Neural cell (in vitro differentiated cells): ENCODE measurements around the gene KRT85. TPM values are rescaled to one million over a fixed set of nuclear protein-coding genes. Genes with fewer than 3 reads are reported as not detected.

ENCODE experiments used
- H2AFZ ChIP-seq: fragments of 200-600, 300-800 bp; sonication (generic), shearing (Covaris generic); 2 replicates; pipeline ENCODE4 v1.6.0; 2014; ENCODE audit warnings: low read depth, mild to moderate bottlenecking, antibody characterized with exemption, low read length, moderate library complexity
- H3F3A ChIP-seq: fragments of 200-600 bp; shearing (Covaris generic); 2 replicates; pipeline ENCODE4 v1.6.1; 2016; ENCODE audit warnings: mild to moderate bottlenecking, moderate library complexity, mixed read lengths, antibody characterized with exemption, low read length; ENCODE audit not compliant: insufficient read depth, poor library complexity, severe bottlenecking
- H3K27ac ChIP-seq: fragments of 200-600, 300-800 bp; sonication (generic), shearing (Covaris generic); 2 replicates; pipeline ENCODE4 v1.5.1; 2014; ENCODE audit warnings: mild to moderate bottlenecking, low read length, moderate library complexity
- H3K27me3 ChIP-seq: fragments of 300-800, 200-600 bp; sonication (generic), shearing (Covaris generic); 2 replicates; pipeline ENCODE4 v1.6.0; 2014; ENCODE audit warnings: mild to moderate bottlenecking, low read depth, low read length, moderate library complexity; ENCODE audit not compliant: insufficient read depth
- H3K36me3 ChIP-seq: fragments of 300-800, 200-600 bp; sonication (generic), shearing (Covaris generic); 2 replicates; pipeline ENCODE4 v1.5.1; 2014; ENCODE audit warnings: mild to moderate bottlenecking, antibody characterized with exemption, low read length, moderate library complexity; ENCODE audit not compliant: insufficient read depth
- H3K4me2 ChIP-seq: fragments of 300-800, 200-600 bp; sonication (generic), shearing (Covaris generic); 2 replicates; pipeline ENCODE4 v1.6.0; 2014; ENCODE audit warnings: mild to moderate bottlenecking, low read length
- H3K4me3 ChIP-seq: fragments of 300-800, 200-600 bp; sonication (generic), shearing (Covaris generic); 2 replicates; pipeline ENCODE4 v1.5.1; 2014; ENCODE audit warnings: mild to moderate bottlenecking, low read length, moderate library complexity
- H3K79me2 ChIP-seq: fragments of 200-600 bp; shearing (Covaris generic); replicated peaks from 2 replicates; pipeline ENCODE4 v1.6.0; 2014; ENCODE audit warnings: mild to moderate bottlenecking, low read length, moderate library complexity; ENCODE audit not compliant: insufficient read depth
- H3K9ac ChIP-seq: fragments of 300-800, 200-600 bp; sonication (generic), shearing (Covaris generic); 2 replicates; pipeline ENCODE4 v1.6.1; 2016; ENCODE audit warnings: mild to moderate bottlenecking, low read length, mixed read lengths
- H3K9me2 ChIP-seq: fragments of 200-600 bp; shearing (Covaris generic); 2 replicates; pipeline ENCODE4 v1.6.1; 2016; ENCODE audit warnings: mild to moderate bottlenecking, low read length, mixed read lengths; ENCODE audit not compliant: insufficient read depth
- H3K9me3 ChIP-seq: fragments of 200-600, 300-800 bp; sonication (generic), shearing (Covaris generic); 2 replicates; pipeline ENCODE4 v1.6.1; 2016; ENCODE audit warnings: mild to moderate bottlenecking, mixed run types, low read length, moderate library complexity, mixed read lengths
- H4K20me1 ChIP-seq: fragments of 200-600 bp; shearing (Covaris generic); 2 replicates; pipeline ENCODE4 v1.6.1; 2016; ENCODE audit warnings: mild to moderate bottlenecking, mixed run types; ENCODE audit not compliant: insufficient read depth
- EP300 ChIP-seq: fragments of 450-650 bp; conservative IDR thresholded peaks from 2 replicates; pipeline ENCODE4 v1.6.1; 2014; ENCODE audit warnings: antibody characterized with exemption, mild to moderate bottlenecking, moderate library complexity; ENCODE audit not compliant: poor library complexity, severe bottlenecking
- EZH2 ChIP-seq: fragments of 200-600, 300-800 bp; shearing (Covaris generic), sonication (generic); IDR thresholded peaks from 2 replicates; pipeline ENCODE4 v1.6.1; 2014; ENCODE audit warnings: antibody characterized with exemption, low read length, borderline replicate concordance, mild to moderate bottlenecking; ENCODE audit not compliant: insufficient read depth, poor library complexity, severe bottlenecking
- MXI1 ChIP-seq: fragments of 450-650 bp; conservative IDR thresholded peaks from 2 replicates; pipeline ENCODE4 v1.6.1; 2014; ENCODE audit warnings: antibody characterized with exemption, mild to moderate bottlenecking; ENCODE audit not compliant: poor library complexity, severe bottlenecking
- POLR2AphosphoS5 ChIP-seq: IDR thresholded peaks from 2 replicates; pipeline ENCODE4 v1.6.1; 2012
- RAD21 ChIP-seq: fragments of 450-650 bp; conservative IDR thresholded peaks from 2 replicates; pipeline ENCODE4 v1.6.1; 2014; ENCODE audit warnings: antibody characterized with exemption, mild to moderate bottlenecking, moderate library complexity
- SMC3 ChIP-seq: fragments of 450-650 bp; conservative IDR thresholded peaks from 2 replicates; pipeline ENCODE4 v1.6.1; 2014; ENCODE audit warnings: antibody characterized with exemption, mild to moderate bottlenecking, moderate library complexity; ENCODE audit not compliant: poor library complexity
- TAF1 ChIP-seq: IDR thresholded peaks from 2 replicates; pipeline ENCODE4 v1.6.1; 2012; ENCODE audit warnings: low read depth
- polyA plus RNA-seq: library from polyadenylated mRNA; depleted of rRNA; stranded (reverse); fragments of >200 nt; gene quantifications from 2 replicates; pipeline ENCODE4 v1.2.3, GENCODE V29; 2014
- TF ChIP-seq, protein P1 (sequence below): fragments of 450-650 bp; IDR thresholded peaks from 2 replicates; pipeline ENCODE4 v1.5.1; 2014; ENCODE audit warnings: antibody characterized with exemption, mild to moderate bottlenecking, moderate library complexity; ENCODE audit not compliant: poor library complexity, severe bottlenecking
- TF ChIP-seq, protein P2 (sequence below): IDR thresholded peaks from 2 replicates; pipeline ENCODE4 v1.6.1; 2012; ENCODE audit warnings: borderline replicate concordance

The KRT85 gene
- polyA plus RNA-seq, 1 donor from 2014 or later = not detected

DNA sequence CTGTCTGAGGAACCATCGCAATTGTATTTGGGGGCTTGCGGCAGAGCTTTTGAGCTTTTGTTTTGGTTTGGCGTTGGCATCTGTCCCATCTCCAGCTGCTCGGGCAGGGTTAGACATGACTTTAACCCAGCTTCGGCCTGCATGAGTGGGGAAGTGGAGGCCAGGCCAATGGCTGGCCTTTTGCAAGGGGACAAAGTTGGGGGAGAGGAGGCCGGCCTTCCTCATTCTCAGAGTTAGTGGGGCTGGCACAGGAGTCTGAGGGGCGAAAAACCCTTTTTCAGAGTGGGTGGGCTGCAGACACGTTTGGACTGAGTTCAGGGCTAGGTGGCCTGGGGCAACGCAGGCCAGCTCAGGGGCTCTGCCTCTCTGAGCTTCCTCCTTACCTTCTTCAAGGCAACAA lies 33.6 kb upstream of the KRT85 start:
- Histone ChIP-seq H3K9me3 (no peaks in the 10 kb centered on the region), H3K79me2 (no peaks in the 10 kb centered on the region), H3K9me2 (no peaks in the 10 kb centered on the region), H3K9ac (no peak overlapping the region), H3K36me3 (no peaks in the 10 kb centered on the region), H3K4me3 (no peak overlapping the region), H2AFZ (no peak overlapping the region), H3K4me2 (no peak overlapping the region), H3K27me3 (no peaks in the 10 kb centered on the region), H3F3A (no peaks in the 10 kb centered on the region), H4K20me1 (no peaks in the 10 kb centered on the region), H3K27ac (no peak overlapping the region)
- TF ChIP-seq EP300 (no peak), POLR2AphosphoS5 (no peak), TAF1 (no peak), RAD21 (no peak), MXI1 (no peak), EZH2 (no peak), SMC3 (no peak)
- TF ChIP-seq, protein P1, sequence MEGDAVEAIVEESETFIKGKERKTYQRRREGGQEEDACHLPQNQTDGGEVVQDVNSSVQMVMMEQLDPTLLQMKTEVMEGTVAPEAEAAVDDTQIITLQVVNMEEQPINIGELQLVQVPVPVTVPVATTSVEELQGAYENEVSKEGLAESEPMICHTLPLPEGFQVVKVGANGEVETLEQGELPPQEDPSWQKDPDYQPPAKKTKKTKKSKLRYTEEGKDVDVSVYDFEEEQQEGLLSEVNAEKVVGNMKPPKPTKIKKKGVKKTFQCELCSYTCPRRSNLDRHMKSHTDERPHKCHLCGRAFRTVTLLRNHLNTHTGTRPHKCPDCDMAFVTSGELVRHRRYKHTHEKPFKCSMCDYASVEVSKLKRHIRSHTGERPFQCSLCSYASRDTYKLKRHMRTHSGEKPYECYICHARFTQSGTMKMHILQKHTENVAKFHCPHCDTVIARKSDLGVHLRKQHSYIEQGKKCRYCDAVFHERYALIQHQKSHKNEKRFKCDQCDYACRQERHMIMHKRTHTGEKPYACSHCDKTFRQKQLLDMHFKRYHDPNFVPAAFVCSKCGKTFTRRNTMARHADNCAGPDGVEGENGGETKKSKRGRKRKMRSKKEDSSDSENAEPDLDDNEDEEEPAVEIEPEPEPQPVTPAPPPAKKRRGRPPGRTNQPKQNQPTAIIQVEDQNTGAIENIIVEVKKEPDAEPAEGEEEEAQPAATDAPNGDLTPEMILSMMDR = no peak
- TF ChIP-seq, protein P2, sequence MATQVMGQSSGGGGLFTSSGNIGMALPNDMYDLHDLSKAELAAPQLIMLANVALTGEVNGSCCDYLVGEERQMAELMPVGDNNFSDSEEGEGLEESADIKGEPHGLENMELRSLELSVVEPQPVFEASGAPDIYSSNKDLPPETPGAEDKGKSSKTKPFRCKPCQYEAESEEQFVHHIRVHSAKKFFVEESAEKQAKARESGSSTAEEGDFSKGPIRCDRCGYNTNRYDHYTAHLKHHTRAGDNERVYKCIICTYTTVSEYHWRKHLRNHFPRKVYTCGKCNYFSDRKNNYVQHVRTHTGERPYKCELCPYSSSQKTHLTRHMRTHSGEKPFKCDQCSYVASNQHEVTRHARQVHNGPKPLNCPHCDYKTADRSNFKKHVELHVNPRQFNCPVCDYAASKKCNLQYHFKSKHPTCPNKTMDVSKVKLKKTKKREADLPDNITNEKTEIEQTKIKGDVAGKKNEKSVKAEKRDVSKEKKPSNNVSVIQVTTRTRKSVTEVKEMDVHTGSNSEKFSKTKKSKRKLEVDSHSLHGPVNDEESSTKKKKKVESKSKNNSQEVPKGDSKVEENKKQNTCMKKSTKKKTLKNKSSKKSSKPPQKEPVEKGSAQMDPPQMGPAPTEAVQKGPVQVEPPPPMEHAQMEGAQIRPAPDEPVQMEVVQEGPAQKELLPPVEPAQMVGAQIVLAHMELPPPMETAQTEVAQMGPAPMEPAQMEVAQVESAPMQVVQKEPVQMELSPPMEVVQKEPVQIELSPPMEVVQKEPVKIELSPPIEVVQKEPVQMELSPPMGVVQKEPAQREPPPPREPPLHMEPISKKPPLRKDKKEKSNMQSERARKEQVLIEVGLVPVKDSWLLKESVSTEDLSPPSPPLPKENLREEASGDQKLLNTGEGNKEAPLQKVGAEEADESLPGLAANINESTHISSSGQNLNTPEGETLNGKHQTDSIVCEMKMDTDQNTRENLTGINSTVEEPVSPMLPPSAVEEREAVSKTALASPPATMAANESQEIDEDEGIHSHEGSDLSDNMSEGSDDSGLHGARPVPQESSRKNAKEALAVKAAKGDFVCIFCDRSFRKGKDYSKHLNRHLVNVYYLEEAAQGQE = no peak

DNA sequence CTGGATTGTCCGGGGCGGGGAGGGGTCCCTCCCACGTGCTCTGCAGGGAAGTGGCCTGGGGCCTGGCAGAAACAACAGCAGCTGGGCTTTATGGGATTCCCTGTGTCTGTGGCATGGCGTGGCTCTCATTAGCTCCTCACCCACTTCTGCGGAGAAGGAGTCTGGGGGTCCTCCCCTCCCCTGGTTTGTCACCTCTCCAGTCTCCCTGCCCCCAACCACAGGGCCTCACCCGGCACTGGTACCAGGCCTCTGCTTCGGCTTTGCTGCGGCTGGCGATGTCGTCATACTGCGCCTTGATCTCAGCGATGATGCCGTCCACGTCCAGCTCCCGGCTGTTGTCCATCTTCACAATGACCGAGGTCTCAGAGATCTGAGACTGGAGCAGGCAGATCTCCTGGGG lies 32.5 kb upstream of the KRT85 start:
- no peaks in the 10 kb centered on the region for H3F3A ChIP-seq
- no peaks in the 10 kb centered on the region for H3K9me3 ChIP-seq
- no peak for TF ChIP-seq SMC3
- TF ChIP-seq POLR2AphosphoS5 = no peak
- no peak for TF ChIP-seq RAD21
- no peak for TF ChIP-seq MXI1
- TF ChIP-seq, protein P1 = no peak
- no peak for TF ChIP-seq TAF1
- no peak for TF ChIP-seq EZH2
- TF ChIP-seq, protein P2 = no peak
- TF ChIP-seq EP300 = no peak
- no peaks in the 10 kb centered on the region for H3K9me2 ChIP-seq
- H3K4me2 ChIP-seq = no peak overlapping the region
- H3K9ac ChIP-seq = no peak overlapping the region
- no peak overlapping the region for H3K27ac ChIP-seq
- no peaks in the 10 kb centered on the region for H4K20me1 ChIP-seq
- H3K4me3 ChIP-seq = no peak overlapping the region
- H3K36me3 ChIP-seq = no peaks in the 10 kb centered on the region
- H2AFZ ChIP-seq = no peak overlapping the region
- no peaks in the 10 kb centered on the region for H3K79me2 ChIP-seq
- H3K27me3 ChIP-seq = no peaks in the 10 kb centered on the region
